Naive thymus-derived CD4-positive, alpha-beta T cell (primary cell): Measurements from ENCODE around the gene RUNX3. TPM values are rescaled to one million over a fixed set of nuclear protein-coding genes. Genes with fewer than 3 reads are reported as not detected.

Experiments used
- ATAC-seq: fragments of 150-1000 bp; cut with Tn5 transposase; 2 replicates; pipeline ENCODE4 v1.10.0; 2021; ENCODE audit warnings: mild to moderate bottlenecking, moderate library complexity
- CTCF ChIA-PET: fragments of 350-600 bp; sonication (Branson Sonifier 250); formaldehyde crosslinking; loops from one replicate; lab custom pipeline; 2021; ENCODE audit warnings: antibody characterized with exemption; lab: Charles Lee
- POLR2A ChIA-PET: fragments of 350-600 bp; sonication (Branson Sonifier 250); formaldehyde crosslinking; loops from one replicate; lab custom pipeline; 2021; ENCODE audit warnings: antibody characterized with exemption, inconsistent platforms; lab: Charles Lee
- DNase-seq, 9 donors: peaks; one replicate each; pipeline versions ENCODE4 v3.0.0 to v3.0.0-alpha.2; 2020 to 2022; ENCODE audit warnings: mixed read lengths in 1 of 9
- H3K27ac ChIP-seq: one replicate; pipeline ENCODE4 v1.7.0; 2013; ENCODE audit warnings: mild to moderate bottlenecking, low read depth, low read length, moderate library complexity
- H3K27me3 ChIP-seq, 2 donors: one replicate each; pipeline ENCODE4 v1.7.0; 2013; ENCODE audit warnings: low read length in 2 of 2, mild to moderate bottlenecking in 2 of 2, moderate library complexity in 2 of 2; ENCODE audit not compliant: control insufficient read depth in 2 of 2, insufficient read depth in 2 of 2
- H3K36me3 ChIP-seq, 3 experiments: 1 replicate in 2 of 3; 2 replicates in 1 of 3; pipeline ENCODE4 v1.7.0; 2013; ENCODE audit warnings: low read length in 3 of 3, mild to moderate bottlenecking in 3 of 3, moderate library complexity in 1 of 3; ENCODE audit not compliant: insufficient read depth in 3 of 3, control insufficient read depth in 2 of 3
- H3K4me1 ChIP-seq, 2 donors: one replicate each; pipeline ENCODE4 v1.7.0; 2013; ENCODE audit warnings: low read length in 2 of 2, mild to moderate bottlenecking in 2 of 2, moderate library complexity in 1 of 2; ENCODE audit not compliant: control insufficient read depth in 2 of 2, insufficient read depth in 2 of 2
- H3K4me3 ChIP-seq: 2 replicates; pipeline ENCODE4 v1.7.0; 2013; ENCODE audit warnings: mild to moderate bottlenecking, low read length
- H3K9me3 ChIP-seq, 3 experiments: 1 replicate in 2 of 3; 2 replicates in 1 of 3; pipeline ENCODE4 v1.7.0; 2013; ENCODE audit warnings: low read length in 3 of 3; ENCODE audit not compliant: control insufficient read depth in 2 of 3
- H3K27ac Mint-ChIP-seq, 9 donors: one replicate each; pipeline ENCODE4 v1.8.0; 2020 to 2022; ENCODE audit warnings: mixed read lengths in 9 of 9, mild to moderate bottlenecking in 8 of 9, moderate library complexity in 5 of 9, inconsistent platforms in 2 of 9
- H3K27me3 Mint-ChIP-seq, 5 donors: one replicate each; pipeline ENCODE4 v1.8.0; 2021 to 2022; ENCODE audit warnings: mixed read lengths in 5 of 5, mild to moderate bottlenecking in 1 of 5
- H3K36me3 Mint-ChIP-seq, 5 donors: one replicate each; pipeline ENCODE4 v1.8.0; 2020 to 2022; ENCODE audit warnings: mixed read lengths in 5 of 5, mild to moderate bottlenecking in 3 of 5, inconsistent platforms in 1 of 5
- H3K4me1 Mint-ChIP-seq, 7 donors: one replicate each; pipeline ENCODE4 v1.8.0; 2020 to 2022; ENCODE audit warnings: mixed read lengths in 7 of 7, mild to moderate bottlenecking in 3 of 7, inconsistent platforms in 1 of 7
- H3K4me3 Mint-ChIP-seq, 10 donors: one replicate each; pipeline ENCODE4 v1.8.0; 2020 to 2022; ENCODE audit warnings: mild to moderate bottlenecking in 10 of 10, mixed read lengths in 10 of 10, moderate library complexity in 6 of 10, inconsistent platforms in 2 of 10
- H3K9me3 Mint-ChIP-seq, 11 donors: one replicate each; pipeline ENCODE4 v1.8.0; 2020 to 2022; ENCODE audit warnings: mixed read lengths in 11 of 11, mild to moderate bottlenecking in 4 of 11, inconsistent platforms in 1 of 11, moderate library complexity in 1 of 11
- intact Hi-C, 2 donors: fragments of 100-400 bp; cut with micrococcal nuclease; formaldehyde crosslinking; loops; one replicate each; pipeline ENCODE4 v1.15.1; 2023
- polyA plus RNA-seq, 2 donors: library from polyadenylated mRNA; unstranded; fragments of 300-500 nt; fragmentation: Illumina TruSeq; gene quantifications; one replicate each; pipeline ENCODE4 v1.2.3, GENCODE V29; 2021
- total RNA-seq, 6 experiments: library from RNA in 5 of 6; stranded (reverse) in 5 of 6; gene quantifications; 1 replicate in 5 of 6; 2 replicates in 1 of 6; pipeline ENCODE4 v1.2.3 and lab custom pipeline; 2021 to 2026

The RUNX3 gene
- total and polyA plus RNA-seq, 7 experiments from 2014 or later, result 14.2 to 135 (median 74.8) TPM

GRCh38 chr1:24861821-24862727 lies 68.0 kb downstream of the RUNX3 start:
- ATAC-seq (no peak), DNase-seq (no peak)
- Histone ChIP-seq H3K4me1 (peaks cover 0 to 18% of the 10 kb centered on the region in 2 donors), H3K27ac (no peak overlapping the region), H3K36me3 (no peaks in the 10 kb centered on the region), H3K27me3 (no peaks in the 10 kb centered on the region), H3K9me3 (no peaks in the 10 kb centered on the region), H3K4me3 (no peak overlapping the region)
- peaks cover 0 to 29% (median 0%) of the 10 kb centered on the region in 5 donors for H3K27me3 Mint-ChIP-seq
- ChIA-PET POLR2A (no interaction called here), CTCF (interaction anchor here (0.8 to 1.1 kb wide), 2 partner anchors 26 to 34 kb away, joined by 3 to 4 read pairs; no protein-coding TSS in a partner anchor)
- H3K9me3 Mint-ChIP-seq, result no peaks in the 10 kb centered on the region
- peak overlapping the region in 1 of 10 donors; percentile 16 for H3K4me3 Mint-ChIP-seq
- no peaks in the 10 kb centered on the region for H3K36me3 Mint-ChIP-seq
- no peak overlapping the region for H3K27ac Mint-ChIP-seq
- intact Hi-C loops, result no loop called here
- peaks cover 0 to 11% (median 0%) of the 10 kb centered on the region in 7 donors for H3K4me1 Mint-ChIP-seq

GRCh38 chr1:24860841-24861240 lies 69.2 kb downstream of the RUNX3 start:
- DNase-seq, result no peak
- Histone ChIP-seq H3K4me3 (no peak overlapping the region), H3K36me3 (no peaks in the 10 kb centered on the region), H3K27ac (no peak overlapping the region), H3K27me3 (no peaks in the 10 kb centered on the region), H3K4me1 (peaks cover 0 to 26% of the 10 kb centered on the region in 2 donors), H3K9me3 (no peaks in the 10 kb centered on the region)
- Mint-ChIP-seq H3K36me3 (no peaks in the 10 kb centered on the region), H3K4me3 (no peak overlapping the region), H3K27me3 (peaks cover 0 to 33% (median 0%) of the 10 kb centered on the region in 5 donors), H3K27ac (no peak overlapping the region), H3K4me1 (peaks cover 0 to 12% (median 0%) of the 10 kb centered on the region in 7 donors), H3K9me3 (no peaks in the 10 kb centered on the region)
- POLR2A ChIA-PET, result no interaction called here
- intact Hi-C loops, result no loop called here
- no peak for ATAC-seq
- CTCF ChIA-PET, result interaction anchor here (1.1 kb wide), 1 partner anchor 25 kb away, joined by 3 read pairs; no protein-coding TSS in a partner anchor

GRCh38 chr1:24859063-24860010 lies 70.7 kb downstream of the RUNX3 start:
- ChIA-PET POLR2A (no interaction called here), CTCF (interaction anchor here (0.9 kb wide), 1 partner anchor 346 kb away, joined by 3 read pairs; no protein-coding TSS in a partner anchor)
- Mint-ChIP-seq H3K27me3 (peaks cover 0 to 41% (median 0%) of the 10 kb centered on the region in 5 donors), H3K4me1 (peaks cover 0 to 12% (median 0%) of the 10 kb centered on the region in 7 donors), H3K27ac (no peak overlapping the region), H3K36me3 (no peaks in the 10 kb centered on the region), H3K9me3 (no peaks in the 10 kb centered on the region), H3K4me3 (no peak overlapping the region)
- intact Hi-C loops, result no loop called here
- Histone ChIP-seq H3K4me3 (no peak overlapping the region), H3K27me3 (no peaks in the 10 kb centered on the region), H3K27ac (no peak overlapping the region), H3K9me3 (no peaks in the 10 kb centered on the region), H3K4me1 (peaks cover 0 to 29% of the 10 kb centered on the region in 2 donors), H3K36me3 (no peaks in the 10 kb centered on the region)
- DNase-seq (no peak), ATAC-seq (no peak)

GRCh38 chr1:24858277-24858676 lies 71.8 kb downstream of the RUNX3 start:
- Mint-ChIP-seq H3K9me3 (no peaks in the 10 kb centered on the region), H3K27me3 (peaks cover 0 to 38% (median 0%) of the 10 kb centered on the region in 5 donors), H3K27ac (no peak overlapping the region), H3K36me3 (no peaks in the 10 kb centered on the region), H3K4me1 (peaks cover 0 to 8% (median 0%) of the 10 kb centered on the region in 7 donors), H3K4me3 (peak overlapping the region in 1 of 10 donors; percentile 44)
- Histone ChIP-seq H3K4me3 (no peak overlapping the region), H3K27me3 (no peaks in the 10 kb centered on the region), H3K9me3 (no peaks in the 10 kb centered on the region), H3K4me1 (peaks cover 0 to 29% of the 10 kb centered on the region in 2 donors), H3K27ac (no peak overlapping the region), H3K36me3 (no peaks in the 10 kb centered on the region)
- ChIA-PET POLR2A (no interaction called here), CTCF (interaction anchor here (0.9 kb wide), 1 partner anchor 347 kb away, joined by 3 read pairs; no protein-coding TSS in a partner anchor)
- DNase-seq, result no peak
- intact Hi-C loops, result no loop called here
- no peak for ATAC-seq

GRCh38 chr1:24857507-24858133 lies 72.5 kb downstream of the RUNX3 start:
- peaks cover 0 to 5% (median 0%) of the 10 kb centered on the region in 7 donors for H3K4me1 Mint-ChIP-seq
- intact Hi-C loops, result no loop called here
- Histone ChIP-seq H3K36me3 (no peaks in the 10 kb centered on the region), H3K9me3 (no peaks in the 10 kb centered on the region), H3K4me3 (peak overlapping the region; percentile 20), H3K4me1 (peaks cover 0 to 29% of the 10 kb centered on the region in 2 donors), H3K27ac (no peak overlapping the region), H3K27me3 (no peaks in the 10 kb centered on the region)
- ChIA-PET POLR2A (no interaction called here), CTCF (no interaction called here)
- DNase-seq, result no peak
- H3K27ac Mint-ChIP-seq, result no peak overlapping the region
- H3K9me3 Mint-ChIP-seq, result no peaks in the 10 kb centered on the region
- peaks cover 0 to 41% (median 0%) of the 10 kb centered on the region in 5 donors for H3K27me3 Mint-ChIP-seq
- no peak for ATAC-seq
- H3K4me3 Mint-ChIP-seq, result peak overlapping the region in 1 of 10 donors; percentile 68
- no peaks in the 10 kb centered on the region for H3K36me3 Mint-ChIP-seq
